GM19397 (cell line): Measurements from ENCODE around the gene NALCN.
A peak's percentile ranks its signal among the peaks of the same experiment; 100 is the strongest.

Experiments used
- ATAC-seq: cut with Tn5 transposase; IDR thresholded peaks from one replicate; pipeline ENCODE4 v1.9.1; 2021; ENCODE audit warnings: mild to moderate bottlenecking, moderate library complexity; ENCODE audit not compliant: unreplicated experiment

Gene NALCN

DNA sequence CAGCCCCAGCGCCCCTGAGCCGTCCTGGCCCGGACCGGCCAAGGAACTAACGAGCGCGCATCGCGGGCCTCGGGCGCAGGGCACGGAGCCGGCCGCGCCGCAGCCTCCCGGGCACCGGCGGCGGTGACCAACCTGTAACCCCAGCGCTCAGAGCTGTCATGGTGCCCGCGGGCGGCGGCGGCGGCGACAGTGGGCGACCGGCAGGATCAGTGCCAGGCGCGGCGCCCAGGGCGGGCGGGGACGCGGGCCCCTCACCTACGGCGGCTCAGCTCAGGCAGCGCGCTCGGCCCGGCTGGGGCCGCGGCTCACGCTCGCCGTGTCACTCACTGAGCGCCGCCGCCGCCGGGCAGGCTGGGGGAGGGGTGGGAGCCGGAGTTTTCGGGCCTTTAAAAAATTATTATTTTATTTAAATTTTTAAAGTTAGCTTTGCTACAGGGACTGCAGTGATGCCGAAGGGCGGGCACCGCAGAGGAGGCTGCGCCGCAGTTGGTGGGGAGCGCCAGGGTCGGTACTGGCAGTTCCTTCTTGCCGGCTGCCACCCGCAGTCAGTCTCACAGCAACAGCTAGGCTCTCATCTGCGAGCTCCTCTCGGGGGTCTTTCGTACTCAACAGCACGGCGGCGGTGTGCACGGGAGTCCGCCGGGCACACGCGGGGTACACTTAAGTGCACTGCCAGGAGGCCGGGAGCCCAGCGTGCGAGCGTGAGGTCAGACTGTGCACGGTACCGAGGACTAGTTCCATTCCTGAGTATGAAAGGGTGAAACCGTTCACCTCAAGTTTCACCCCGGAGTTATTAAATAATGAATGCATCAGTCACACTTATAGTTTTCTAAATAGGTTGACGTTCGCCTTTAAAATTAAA, at the start of gene NALCN:
NALCN (minus strand) TSS at position 328 of the 862 bp plus-strand sequence. CDS start 17,382 bp downstream, outside the sequence.
- no peak for ATAC-seq

DNA sequence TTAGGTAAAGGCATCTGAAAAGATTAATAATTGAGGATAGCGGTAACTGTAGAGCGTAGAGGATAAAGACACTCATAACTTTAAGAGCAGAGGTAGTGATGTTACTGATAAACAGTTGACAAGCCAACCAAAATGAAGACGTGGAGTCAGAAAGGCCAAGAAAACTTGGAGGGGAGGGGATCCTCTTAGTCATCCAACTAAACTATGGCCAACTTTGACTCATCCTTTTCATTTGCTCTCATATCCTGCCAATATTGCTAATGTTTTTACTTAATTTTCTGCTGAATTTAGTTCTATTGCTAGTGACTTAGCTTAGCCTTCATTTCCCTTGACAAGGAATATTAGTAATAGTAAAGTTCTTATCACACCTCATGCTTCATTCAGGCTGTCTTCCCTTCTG, 49.6 kb upstream of the NALCN start:
- no peak for ATAC-seq

DNA sequence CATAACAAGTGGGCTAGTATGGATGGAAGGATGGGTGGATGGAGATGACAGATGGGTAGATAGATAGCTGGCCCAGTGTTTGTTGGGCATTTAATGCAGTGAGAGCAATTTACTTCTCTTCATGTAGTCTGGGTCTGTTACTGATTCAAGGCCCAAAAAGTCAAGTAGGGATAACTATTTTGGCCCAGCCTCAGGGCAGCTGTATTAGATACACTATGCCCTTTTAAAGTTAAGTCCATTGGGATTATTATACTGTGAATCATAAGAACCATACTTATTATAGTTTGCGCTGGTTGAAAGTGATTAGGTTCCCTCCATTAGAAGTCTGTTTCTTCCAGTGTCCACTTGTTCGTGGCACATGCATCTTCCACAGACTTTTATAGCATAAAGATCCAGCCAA, 40.9 kb upstream of the NALCN start:
- ATAC-seq: no peak

DNA sequence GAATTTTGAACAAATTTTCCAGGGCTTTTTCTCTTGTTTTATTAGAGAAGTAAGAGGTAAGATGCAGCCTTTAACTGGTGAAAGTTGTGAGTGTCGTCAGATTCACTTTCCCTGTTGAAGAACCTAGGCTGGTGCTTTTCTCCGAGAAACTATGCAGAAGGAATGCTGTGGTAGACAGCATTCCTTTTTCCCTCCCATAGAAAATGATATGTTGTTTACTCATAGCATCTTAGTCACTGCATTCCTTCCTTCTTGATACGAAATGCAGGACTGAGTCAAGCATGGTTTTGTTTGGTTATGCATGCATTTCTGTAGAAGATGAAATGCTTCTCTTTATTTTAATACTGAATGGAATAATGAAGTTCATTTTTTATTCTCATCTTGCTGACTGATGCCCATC, 39.6 kb upstream of the NALCN start:
- no peak for ATAC-seq

DNA sequence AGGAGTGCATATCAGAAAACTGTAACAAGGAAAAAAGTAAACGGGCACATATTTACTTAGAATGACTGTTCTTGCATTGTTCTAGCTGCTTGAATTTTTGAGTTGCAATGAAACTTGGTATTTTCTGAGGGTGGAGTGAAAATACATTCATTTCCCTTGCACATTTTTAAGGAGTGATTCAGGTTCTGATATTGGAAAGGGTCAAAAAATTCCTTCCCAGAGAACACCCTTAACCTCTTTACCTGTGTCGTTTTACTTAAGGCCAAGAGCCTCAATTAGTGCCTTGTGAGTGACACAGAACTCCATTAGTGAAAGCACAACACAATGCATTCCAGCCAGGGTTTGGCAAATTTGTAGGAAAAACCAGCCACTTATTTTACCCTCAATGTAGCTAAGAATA, 38.5 kb upstream of the NALCN start:
- no peak for ATAC-seq

DNA sequence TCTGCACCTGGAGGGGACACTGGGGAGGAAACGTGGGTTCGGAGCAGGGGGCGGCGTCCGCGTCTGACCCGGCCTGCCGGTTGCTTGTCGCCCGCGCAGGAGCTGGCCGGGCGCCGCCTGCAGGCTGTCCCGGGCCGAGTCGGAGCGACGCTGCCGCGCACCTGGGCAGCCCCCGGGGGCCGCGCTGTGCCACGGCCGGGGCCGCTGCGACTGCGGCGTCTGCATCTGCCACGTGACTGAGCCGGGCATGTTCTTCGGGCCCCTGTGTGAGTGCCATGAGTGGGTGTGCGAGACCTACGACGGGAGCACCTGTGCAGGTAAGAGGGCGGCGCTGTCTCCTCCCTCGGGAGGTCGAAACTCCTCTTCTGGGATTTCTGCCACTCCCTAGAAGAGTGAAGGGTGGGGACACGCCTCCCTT, 37.5 kb upstream of the NALCN start:
- peak; percentile 38 for ATAC-seq

DNA sequence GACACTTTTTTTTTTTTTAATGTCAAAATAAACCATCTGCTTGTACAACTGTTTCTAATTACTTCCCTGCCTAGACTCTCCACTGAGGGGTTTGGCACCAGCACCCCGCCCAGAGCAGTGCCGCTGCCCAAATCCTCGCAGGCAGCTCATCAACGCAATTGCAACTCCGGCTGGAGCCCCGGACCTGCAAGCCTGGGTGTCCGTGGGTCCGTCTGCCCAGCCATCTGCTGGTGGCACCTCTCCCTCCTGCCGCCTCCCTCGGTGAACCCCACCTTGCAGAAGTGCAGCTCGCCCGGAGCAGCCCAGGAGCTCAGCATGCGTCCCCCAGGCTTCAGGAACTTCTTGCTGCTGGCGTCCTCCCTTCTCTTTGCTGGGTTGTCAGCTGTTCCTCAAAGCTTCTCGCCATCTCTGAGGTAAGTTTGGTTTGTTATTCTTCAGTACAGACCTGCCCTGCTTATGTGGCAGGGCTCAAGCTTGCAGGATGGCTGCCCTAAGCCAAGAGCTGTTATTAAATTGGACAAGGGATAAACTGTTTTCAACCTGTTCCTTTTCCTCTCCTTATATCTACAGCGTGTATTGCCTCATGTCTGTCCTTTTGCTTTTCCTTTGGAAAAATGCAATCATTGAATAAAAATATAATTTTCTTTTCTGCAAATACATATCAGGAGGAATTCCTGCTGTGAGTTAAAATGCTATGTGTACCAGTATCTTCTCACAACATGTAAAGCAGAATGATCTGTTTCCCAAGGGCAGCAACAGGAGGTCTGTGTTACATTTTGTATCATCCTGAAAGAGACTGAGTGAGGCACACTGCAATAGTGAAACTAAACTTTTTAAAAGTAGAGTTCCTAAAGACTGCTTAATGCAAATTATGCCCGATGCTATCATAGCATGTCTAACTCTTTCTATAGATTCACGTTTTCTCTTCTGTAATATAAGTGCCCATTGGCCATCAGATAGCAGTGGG, 36.5 kb upstream of the NALCN start, which contains the start of gene ITGBL1:
ITGBL1 (plus strand) TSS at position 157 of the 967 bp plus-strand sequence; CDS start at position 316, 159 bp downstream.
- ATAC-seq: peak; percentile 75

DNA sequence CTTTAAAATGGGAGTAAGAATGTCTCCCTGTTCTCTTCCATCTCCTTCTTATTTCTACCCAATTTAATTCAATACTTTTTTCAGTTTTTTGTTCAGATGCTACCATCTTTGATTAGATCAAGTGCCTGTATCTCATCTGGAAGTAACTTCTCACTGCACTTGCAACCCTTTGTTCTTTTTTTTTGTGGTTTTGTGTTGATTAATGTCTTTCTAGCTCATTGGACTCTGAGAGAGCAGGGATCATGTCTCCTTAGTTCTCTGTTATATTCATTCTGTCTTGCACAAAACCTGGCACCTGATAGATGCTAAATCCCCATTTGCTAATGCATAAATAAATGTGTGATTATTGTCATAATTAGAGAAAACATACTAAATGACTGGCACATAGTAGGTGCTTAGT, 35.3 kb upstream of the NALCN start:
- ATAC-seq: no peak

DNA sequence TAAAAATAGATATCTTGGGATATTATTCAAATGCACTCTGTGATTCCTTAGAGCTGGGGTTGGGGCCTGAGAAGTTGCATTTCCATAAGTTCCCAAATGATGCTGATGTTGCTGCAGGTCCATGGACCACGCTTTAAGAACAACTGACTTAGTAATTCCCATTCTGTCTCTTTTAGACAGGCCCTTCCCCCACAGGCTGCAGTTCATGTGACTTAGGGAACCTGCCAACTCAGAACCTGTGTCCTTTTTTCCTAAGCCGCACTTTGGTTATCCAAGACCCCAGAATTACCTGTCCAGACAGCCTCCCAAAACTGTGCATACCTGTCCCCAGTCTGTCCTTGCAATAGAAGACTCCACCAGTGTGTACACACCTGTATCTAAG, 34.4 kb upstream of the NALCN start:
- no peak for ATAC-seq

DNA sequence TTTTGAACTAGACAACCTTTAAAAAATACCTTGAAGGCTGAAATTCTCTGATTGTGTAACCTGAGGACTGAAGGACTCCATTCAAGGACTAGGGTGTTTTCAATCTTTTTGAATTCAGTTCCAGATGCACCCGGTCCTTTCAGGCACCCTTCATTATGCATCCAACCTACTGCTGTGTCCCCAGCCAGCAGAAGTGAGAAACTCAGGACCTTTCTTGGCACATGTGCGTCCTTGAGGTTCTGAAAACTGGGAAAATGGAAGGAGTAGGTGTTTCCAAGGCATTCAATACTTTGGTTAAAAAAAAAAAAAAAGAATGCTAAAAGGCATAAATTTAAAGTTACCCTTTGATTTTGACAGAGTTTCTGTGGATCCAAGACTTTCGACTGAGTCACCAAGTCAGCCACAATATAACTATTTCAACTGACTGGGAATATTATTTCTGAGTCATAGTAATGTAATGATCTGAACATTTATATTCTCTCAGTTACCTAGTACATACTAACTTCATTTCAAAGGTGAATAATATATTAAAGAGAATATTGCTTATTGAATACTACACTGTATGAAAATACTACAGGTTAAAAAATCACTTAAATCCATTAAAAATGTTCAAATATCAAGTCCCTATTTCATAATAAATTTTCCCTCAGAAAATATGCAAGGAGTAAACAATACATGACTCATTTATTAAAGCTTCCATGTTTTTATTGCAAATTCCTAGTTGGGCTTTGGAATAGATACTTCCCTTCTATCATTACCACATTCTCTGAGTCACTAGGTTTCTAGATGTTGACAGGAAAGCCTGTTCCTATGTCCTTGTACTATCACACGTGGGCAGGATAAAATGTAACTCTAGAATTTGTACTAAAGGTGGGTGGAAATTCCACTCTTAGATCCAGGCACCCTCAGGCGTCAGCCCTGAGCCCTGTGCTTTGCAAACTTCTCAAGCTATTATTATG, 33.8 kb upstream of the NALCN start:
- no peak for ATAC-seq

DNA sequence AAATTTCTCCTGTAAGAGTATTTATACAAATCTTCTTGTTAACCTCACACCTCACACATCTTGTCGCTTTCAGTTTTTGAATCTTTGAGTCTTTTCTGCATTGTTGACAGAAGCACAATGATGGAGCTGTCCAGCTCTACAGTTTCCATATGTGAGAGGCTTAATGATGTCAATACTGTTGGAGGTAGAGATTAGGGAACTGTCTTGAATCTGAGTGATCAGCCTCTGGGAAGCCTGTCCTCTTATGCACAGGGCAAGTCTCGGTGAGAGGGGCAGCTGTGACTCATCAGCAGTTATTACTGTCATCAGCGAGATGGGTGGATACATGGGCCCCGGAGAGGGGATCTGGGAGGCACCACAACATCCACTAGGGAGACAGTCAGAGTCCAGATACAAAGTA, 31.5 kb upstream of the NALCN start:
- no peak for ATAC-seq

DNA sequence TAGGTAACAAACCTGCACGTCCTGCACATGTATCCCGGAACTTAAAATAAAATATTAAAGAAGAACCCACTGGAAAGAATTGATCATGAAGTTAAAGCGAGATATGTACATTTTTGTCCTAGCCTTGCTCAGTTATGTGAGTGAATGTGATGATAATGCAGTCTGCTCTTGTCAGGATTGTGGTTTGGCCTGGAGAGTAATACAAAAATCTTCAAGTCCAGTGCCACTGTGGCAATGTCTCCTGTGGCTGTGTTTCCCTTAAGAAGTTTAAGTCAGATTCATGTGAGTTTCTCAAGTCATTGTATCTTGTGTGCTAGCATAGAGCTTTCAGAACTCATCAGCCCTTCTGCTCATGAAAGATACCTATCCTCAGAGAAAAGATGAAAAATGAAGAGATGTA, 18.2 kb upstream of the NALCN start:
- ATAC-seq: no peak

DNA sequence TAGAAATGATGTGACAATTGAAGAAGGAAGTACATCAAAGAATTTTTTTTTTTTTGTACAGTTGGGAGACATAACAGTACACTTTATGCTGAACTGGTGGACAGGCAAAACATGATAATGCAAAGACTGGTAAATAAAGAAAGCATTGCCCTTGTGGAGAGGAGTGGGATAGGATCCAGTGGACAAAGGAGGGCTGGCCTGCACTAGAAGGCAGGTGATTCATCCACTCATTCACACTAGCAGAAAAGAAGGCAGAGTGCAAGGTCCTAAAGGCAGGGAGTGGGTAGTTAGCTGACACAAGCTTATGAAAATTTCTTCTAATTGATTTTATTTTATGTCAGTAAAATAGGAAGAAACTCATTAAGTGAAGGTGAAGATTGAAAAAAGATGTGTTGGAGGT, 17.6 kb upstream of the NALCN start:
- ATAC-seq: no peak

DNA sequence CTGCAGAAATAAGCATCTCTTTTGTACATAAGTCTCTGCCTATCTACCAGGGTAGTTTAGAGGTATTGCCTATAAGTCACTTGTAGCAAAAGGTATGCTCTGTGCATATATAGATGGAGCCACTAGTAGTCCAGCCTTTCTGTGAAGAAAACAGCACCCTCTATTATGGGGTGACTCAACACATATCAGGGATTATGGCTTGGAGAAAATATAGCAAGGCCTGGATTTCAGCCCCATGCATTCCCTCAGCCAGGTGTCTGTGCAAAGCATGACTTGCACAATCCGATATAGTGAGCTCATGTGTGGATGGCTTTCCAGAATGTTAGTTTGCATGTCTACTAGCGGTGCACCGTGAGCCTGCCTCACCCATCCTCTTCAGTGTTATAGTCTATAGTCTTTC, 13.4 kb upstream of the NALCN start:
- ATAC-seq: no peak

DNA sequence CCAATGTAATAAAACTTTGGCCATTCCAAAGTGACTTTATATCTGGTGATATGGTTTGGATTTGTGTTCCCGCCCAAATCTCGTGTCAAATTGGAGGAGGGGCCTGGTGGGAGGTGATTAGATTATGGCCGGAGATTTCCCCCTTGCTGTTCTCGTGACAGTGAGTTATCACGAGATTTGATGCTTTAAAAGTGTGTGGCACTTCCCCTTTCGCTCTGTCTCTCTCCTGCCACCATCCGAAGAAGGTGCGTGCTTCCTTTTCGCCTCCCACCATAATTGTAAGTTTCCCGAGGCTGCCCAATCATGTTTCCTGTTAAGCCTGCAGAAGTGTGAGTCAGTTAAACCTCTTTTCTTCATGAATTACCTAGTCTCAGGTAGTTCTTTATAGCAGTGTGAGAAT, 9.3 kb upstream of the NALCN start:
- no peak for ATAC-seq

DNA sequence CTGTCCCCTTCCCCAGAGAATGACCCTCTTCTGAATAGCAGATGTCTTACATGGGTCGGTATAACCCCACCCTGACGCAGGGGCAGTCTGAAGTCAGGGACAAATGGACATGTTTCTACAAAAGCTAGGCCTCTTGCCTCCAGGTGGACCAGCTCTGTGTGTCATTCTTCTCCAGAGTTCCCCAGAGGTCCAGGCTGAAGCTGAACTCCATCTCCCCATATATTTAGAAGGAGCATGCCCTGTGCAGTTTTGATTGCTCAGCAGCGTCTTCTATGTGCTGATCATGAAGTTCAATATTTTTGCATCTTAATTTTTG, 8.8 kb upstream of the NALCN start:
- no peak for ATAC-seq

DNA sequence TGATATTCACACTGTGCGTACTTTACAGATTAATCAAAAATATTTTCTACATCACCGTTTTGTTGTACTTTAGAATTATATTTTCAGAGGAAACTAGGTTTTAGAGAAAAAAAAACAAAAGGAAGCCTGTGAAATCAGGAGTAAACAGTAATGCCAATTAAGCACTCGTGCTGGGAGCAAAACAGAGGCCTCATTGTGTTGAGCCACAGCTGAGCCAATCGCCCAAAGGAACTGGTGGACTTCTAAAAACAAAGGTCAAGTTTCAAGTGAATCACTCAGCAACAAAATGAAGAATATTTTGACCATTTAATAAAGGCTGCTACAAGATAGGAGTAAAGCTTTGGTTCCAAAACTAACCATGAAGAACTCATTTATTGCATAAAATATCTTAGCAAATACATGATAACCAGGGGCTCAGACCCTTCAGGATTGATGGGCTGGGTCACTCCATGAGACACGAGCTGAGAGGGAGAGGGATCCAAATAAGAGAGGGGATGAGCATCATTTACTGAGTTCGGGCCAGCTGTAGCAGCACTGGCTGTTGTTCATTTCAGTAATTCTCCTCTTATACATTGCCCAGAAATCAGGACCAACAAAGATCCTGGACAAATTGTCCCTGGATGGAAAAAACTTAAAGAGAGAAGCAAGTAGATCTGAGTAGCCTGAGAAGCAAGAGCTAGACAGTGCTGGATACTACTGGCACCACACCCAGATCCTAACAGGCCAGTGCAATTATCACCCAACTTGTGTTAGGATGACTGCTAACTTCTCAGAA, 8.3 kb upstream of the NALCN start:
- ATAC-seq: no peak

DNA sequence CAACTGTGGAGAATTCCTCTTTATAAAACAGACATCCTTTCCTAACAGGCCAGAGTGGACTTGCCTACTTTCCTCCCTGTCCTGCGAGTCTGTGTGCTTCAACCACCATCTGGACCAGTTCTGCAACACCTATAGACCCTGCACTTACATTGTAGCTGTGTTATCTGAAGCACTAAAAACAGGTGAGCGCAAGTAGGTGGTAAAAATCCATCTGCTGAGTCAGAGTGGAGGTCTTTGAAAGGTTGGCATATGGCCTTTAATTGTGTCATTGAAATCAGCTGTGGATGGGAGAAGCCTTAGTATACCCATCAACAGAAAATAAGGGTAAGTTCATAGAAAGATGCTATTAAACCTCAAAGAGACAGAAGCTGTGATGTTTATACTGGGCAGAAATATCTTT, 7.6 kb upstream of the NALCN start:
- no peak for ATAC-seq

DNA sequence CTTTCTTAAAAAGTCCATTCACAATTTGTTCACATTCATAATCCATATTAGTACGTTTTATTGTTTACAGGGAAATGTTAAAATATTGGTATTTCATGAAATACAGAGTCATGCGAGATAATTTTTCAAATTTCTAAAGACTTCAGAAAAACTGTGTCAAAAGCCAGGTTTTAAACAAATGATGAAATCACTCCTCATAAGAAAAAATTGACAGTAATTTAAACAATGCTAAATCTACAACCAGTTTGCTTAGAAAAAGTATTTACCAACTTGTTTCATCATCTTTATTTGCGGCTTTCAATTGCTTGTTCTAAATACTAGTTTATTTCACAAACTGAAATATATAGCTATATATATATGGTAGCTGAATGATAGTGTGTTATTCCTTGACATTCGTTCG, 1.2 kb upstream of the NALCN start:
- no peak for ATAC-seq

DNA sequence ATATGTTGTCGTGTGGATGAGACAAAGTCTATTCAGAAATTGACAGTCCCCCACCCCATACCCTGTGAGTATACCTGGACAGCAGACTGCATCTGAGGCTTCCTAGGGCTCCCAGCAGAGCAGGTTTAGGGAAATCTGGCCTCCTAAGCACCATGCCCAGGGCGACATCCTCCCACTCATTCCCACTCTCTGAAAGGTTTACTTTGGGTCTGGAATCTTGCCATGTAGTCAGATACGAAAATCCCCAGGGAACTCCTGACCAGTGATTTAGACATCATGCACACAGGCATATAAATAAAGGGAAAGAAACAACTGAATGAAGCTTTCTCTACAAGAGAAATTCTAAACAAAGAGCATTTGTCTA, 717 bp upstream of the NALCN start:
- no peak for ATAC-seq
